HG03354 (cell line): ENCODE results near the gene SUCLG2.

Experiments
- ATAC-seq: cut with Tn5 transposase; IDR thresholded peaks from one replicate; pipeline ENCODE4 v1.9.1; 2021; ENCODE audit warnings: mild to moderate bottlenecking; ENCODE audit not compliant: unreplicated experiment, poor library complexity, severe bottlenecking

SUCLG2 gene

GRCh38 chr3:67361770-67362169 is 292.6 kb downstream of the SUCLG2 start:
- no peak for ATAC-seq

- no peak for ATAC-seq
Observed at GRCh38 chr3:67361323-67361722, 293.1 kb downstream of the SUCLG2 start.

- ATAC-seq, result peak; percentile 76
Observed at GRCh38 chr3:67357610-67358458, 296.6 kb downstream of the SUCLG2 start.

- ATAC-seq, result peak; percentile 96
Observed at GRCh38 chr3:67349551-67350174, 304.7 kb downstream of the SUCLG2 start.

- no peak for ATAC-seq
Observed at GRCh38 chr3:67346081-67346480, 308.3 kb downstream of the SUCLG2 start.

GRCh38 chr3:67335813-67336212 is 318.6 kb downstream of the SUCLG2 start:
- no peak for ATAC-seq

DNA sequence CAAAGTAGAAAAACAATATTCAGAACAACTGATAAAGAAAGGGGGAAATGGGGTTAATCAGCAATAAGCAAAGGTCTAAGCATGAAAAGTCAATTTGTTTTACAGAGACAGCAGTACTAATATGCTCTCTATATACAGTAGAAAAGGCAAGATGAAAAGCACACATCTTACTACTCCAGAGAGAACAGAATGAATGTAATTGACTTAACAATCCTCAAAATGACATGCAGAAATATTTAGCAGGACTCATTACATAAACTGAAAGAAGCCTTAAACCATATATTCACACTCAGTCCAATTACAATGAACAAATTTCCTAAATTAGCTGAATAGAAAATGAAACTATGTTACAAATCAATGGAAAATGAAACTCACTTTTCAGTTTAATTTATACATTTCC is 319.8 kb downstream of the SUCLG2 start:
- ATAC-seq, result no peak

GRCh38 chr3:67329358-67329757 is 325.1 kb downstream of the SUCLG2 start:
- peak; percentile 76 for ATAC-seq

GRCh38 chr3:67327582-67327981 is 326.8 kb downstream of the SUCLG2 start:
- no peak for ATAC-seq

- no peak for ATAC-seq
Observed at GRCh38 chr3:67325231-67325630, 329.2 kb downstream of the SUCLG2 start.
